Tibial nerve (tissue), 4 donors: Measurements from ENCODE around the gene ZNF737.

Experiments used
- EP300 ChIP-seq, 2 donors: sonication (generic); formaldehyde crosslinking; IDR thresholded peaks; one replicate each; pipeline ENCODE4 v1.6.1; 2017; ENCODE audit warnings: antibody characterized with exemption in 2 of 2, mild to moderate bottlenecking in 1 of 2
- TF ChIP-seq, protein P1 (sequence below), 5 experiments: fragments of 200-600 bp in 3 of 5; fragments of 450-650 bp in 2 of 5; sonication (generic) in 3 of 5; IDR thresholded peaks; one replicate each; pipeline ENCODE4 v1.5.1; 2016 to 2019; ENCODE audit warnings: antibody characterized with exemption in 5 of 5, mild to moderate bottlenecking in 3 of 5, moderate library complexity in 2 of 5

DNA sequence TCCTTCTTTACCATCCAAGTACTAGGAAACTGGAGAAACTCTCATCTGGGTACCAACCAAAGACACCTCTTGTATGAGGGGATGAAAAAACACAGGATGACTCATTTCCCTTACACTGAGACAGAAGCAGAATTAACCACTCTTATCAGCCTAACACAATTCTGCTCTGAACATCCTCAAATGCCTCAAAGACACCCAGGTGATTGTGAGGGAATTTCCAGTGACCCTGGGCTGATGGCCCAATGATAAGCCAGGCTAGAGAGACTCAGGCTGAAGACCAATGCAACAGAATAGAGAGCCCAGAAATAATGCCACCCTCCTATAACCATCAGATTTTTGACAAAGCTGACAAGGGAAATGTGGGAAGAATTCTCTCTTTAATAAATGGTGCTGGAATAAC is 7.0 kb downstream of the ZNF737 start:
- TF ChIP-seq EP300 (IDR thresholded peaks at IDR 0.05), result no peak
- TF ChIP-seq, protein P1, sequence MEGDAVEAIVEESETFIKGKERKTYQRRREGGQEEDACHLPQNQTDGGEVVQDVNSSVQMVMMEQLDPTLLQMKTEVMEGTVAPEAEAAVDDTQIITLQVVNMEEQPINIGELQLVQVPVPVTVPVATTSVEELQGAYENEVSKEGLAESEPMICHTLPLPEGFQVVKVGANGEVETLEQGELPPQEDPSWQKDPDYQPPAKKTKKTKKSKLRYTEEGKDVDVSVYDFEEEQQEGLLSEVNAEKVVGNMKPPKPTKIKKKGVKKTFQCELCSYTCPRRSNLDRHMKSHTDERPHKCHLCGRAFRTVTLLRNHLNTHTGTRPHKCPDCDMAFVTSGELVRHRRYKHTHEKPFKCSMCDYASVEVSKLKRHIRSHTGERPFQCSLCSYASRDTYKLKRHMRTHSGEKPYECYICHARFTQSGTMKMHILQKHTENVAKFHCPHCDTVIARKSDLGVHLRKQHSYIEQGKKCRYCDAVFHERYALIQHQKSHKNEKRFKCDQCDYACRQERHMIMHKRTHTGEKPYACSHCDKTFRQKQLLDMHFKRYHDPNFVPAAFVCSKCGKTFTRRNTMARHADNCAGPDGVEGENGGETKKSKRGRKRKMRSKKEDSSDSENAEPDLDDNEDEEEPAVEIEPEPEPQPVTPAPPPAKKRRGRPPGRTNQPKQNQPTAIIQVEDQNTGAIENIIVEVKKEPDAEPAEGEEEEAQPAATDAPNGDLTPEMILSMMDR (IDR thresholded peaks at IDR 0.05), result no peak
